ENCODE data around the gene TMUB2. TPM values are rescaled to one million over a fixed set of nuclear protein-coding genes. Genes with fewer than 3 reads are reported as not detected.

TMUB2 gene
- total and polyA plus RNA-seq, 2 donors from 2014 or later, result 37.7 to 39.2 TPM

GRCh38 chr17:44170135-44170498 is 16.7 kb upstream of the TMUB2 start:
- H3K4me1 ChIP-seq (ENCODE audit: control insufficient read depth in 2 of 3, insufficient read depth in 2 of 3, low read depth in 1 of 3, low read length in 3 of 3), result peaks cover 0 to 7% (median 0%) of the 10 kb centered on the region in 3 donors
- intact Hi-C loops (cut with DNase I), result no loop called here
- no peak for FAIRE-seq
- H3K9ac ChIP-seq (ENCODE audit: low read length in 3 of 3), result peak overlapping the region in 1 of 3 donors; percentile 0
- no peaks in the 10 kb centered on the region for H3K9me3 ChIP-seq (ENCODE audit: control insufficient read depth in 2 of 3, insufficient read depth in 1 of 3, low read length in 3 of 3)
- no peaks in the 10 kb centered on the region for H3K36me3 ChIP-seq (ENCODE audit: control insufficient read depth in 2 of 3, insufficient read depth in 3 of 3, low read length in 3 of 3)
- DNase-seq, result no peak
- TF ChIP-seq CTCF (IDR thresholded peaks at IDR 0.05; ENCODE audit: borderline replicate concordance, extremely low read depth, insufficient read depth), result no peak
- peak overlapping the region; percentile 55 to 85 for H3K27ac ChIP-seq (ENCODE audit: low read depth in 2 of 2, low read length in 2 of 2)
- no peak overlapping the region for H3K4me3 ChIP-seq (ENCODE audit: low read length in 3 of 3)
- H3K27me3 ChIP-seq (ENCODE audit: control insufficient read depth, insufficient read depth, low read length), result no peaks in the 10 kb centered on the region

- H3K36me3 ChIP-seq (ENCODE audit: control insufficient read depth in 2 of 3, insufficient read depth in 3 of 3, low read length in 3 of 3), result no peaks in the 10 kb centered on the region
- no peak for FAIRE-seq
- H3K4me1 ChIP-seq (ENCODE audit: control insufficient read depth in 2 of 3, insufficient read depth in 2 of 3, low read depth in 1 of 3, low read length in 3 of 3), result peaks cover 0 to 7% (median 0%) of the 10 kb centered on the region in 3 donors
- TF ChIP-seq CTCF (IDR thresholded peaks at IDR 0.05; ENCODE audit: borderline replicate concordance, extremely low read depth, insufficient read depth), result no peak
- intact Hi-C loops (cut with DNase I), result no loop called here
- peak within 1 kb of the TSS in 1 of 3 donors; percentile 39 for H3K4me3 ChIP-seq (ENCODE audit: low read length in 3 of 3)
- H3K27ac ChIP-seq (ENCODE audit: low read depth in 2 of 2, low read length in 2 of 2), result peak within 1 kb of the TSS; percentile 78 to 85
- peak within 1 kb of the TSS in 1 of 3 donors; percentile 0 for H3K9ac ChIP-seq (ENCODE audit: low read length in 3 of 3)
- H3K27me3 ChIP-seq (ENCODE audit: control insufficient read depth, insufficient read depth, low read length), result no peaks in the 10 kb centered on the region
- peak in 3 of 5 donors; percentile 41 to 71 (median 56) for DNase-seq
- H3K9me3 ChIP-seq (ENCODE audit: control insufficient read depth in 2 of 3, insufficient read depth in 1 of 3, low read length in 3 of 3), result no peaks in the 10 kb centered on the region
Measured at GRCh38 chr17:44170499-44171201, 16.1 kb upstream of the TMUB2 start, which contains the start of gene ASB16. TSS of gene ASB16 (plus strand) at chr17:44170704. CDS start at chr17:44170790, 86 bp downstream.

GRCh38 chr17:44171931-44172455 is 14.8 kb upstream of the TMUB2 start:
- Histone ChIP-seq H3K27ac (ENCODE audit: low read depth in 2 of 2, low read length in 2 of 2) (no peak overlapping the region), H3K9ac (ENCODE audit: low read length in 3 of 3) (peak overlapping the region in 1 of 3 donors; percentile 22), H3K9me3 (ENCODE audit: control insufficient read depth in 2 of 3, insufficient read depth in 1 of 3, low read length in 3 of 3) (no peaks in the 10 kb centered on the region), H3K4me1 (ENCODE audit: control insufficient read depth in 2 of 3, insufficient read depth in 2 of 3, low read depth in 1 of 3, low read length in 3 of 3) (peaks cover 0 to 7% (median 0%) of the 10 kb centered on the region in 3 donors), H3K27me3 (ENCODE audit: control insufficient read depth, insufficient read depth, low read length) (no peaks in the 10 kb centered on the region), H3K4me3 (ENCODE audit: low read length in 3 of 3) (no peak overlapping the region), H3K36me3 (ENCODE audit: control insufficient read depth in 2 of 3, insufficient read depth in 3 of 3, low read length in 3 of 3) (no peaks in the 10 kb centered on the region)
- no peak for FAIRE-seq
- peak in 2 of 5 donors; percentile 28 to 39 for DNase-seq
- intact Hi-C loops (cut with DNase I), result no loop called here
- TF ChIP-seq CTCF (IDR thresholded peaks at IDR 0.05; ENCODE audit: borderline replicate concordance, extremely low read depth, insufficient read depth), result no peak

Measured in kidney (tissue), 14 donors.